PC-3 (cell line): ENCODE measurements around the gene STARD4.

Source experiments
- CTCF ChIP-seq: fragments of 300-600 bp; sonication (generic); conservative IDR thresholded peaks from 2 replicates; pipeline ENCODE4 v1.5.1; 2017; ENCODE audit warnings: antibody characterized with exemption, low read depth, mild to moderate bottlenecking, low read length
- EZH2phosphoT487 ChIP-seq: fragments of 300-600 bp; sonication (generic); IDR thresholded peaks from 2 replicates; pipeline ENCODE4 v1.6.1; 2018; ENCODE audit warnings: mild to moderate bottlenecking, antibody characterized with exemption, low read length, borderline replicate concordance

GRCh38 chr5:111495159-111495558, 17.2 kb downstream of the STARD4 start:
- TF ChIP-seq EZH2phosphoT487 (no peak), CTCF (no peak)
